Thymus (tissue), 11 donors: ENCODE data around the gene LY6G6F. TPM values are rescaled to one million over a fixed set of nuclear protein-coding genes. Genes with fewer than 3 reads are reported as not detected.

Experiments
- DNase-seq, 9 donors: peaks; one replicate each; pipeline ENCODE4 v3.0.0-alpha.2; 2013; ENCODE audit warnings: low spot score in 9 of 9, low read depth in 6 of 9, missing footprints in 1 of 9
- H3K27ac ChIP-seq, 2 donors: one replicate each; pipeline ENCODE4 v1.5.1; 2013; ENCODE audit warnings: control low read depth in 1 of 2, low read depth in 1 of 2, low read length in 1 of 2, mild to moderate bottlenecking in 1 of 2, moderate library complexity in 1 of 2
- H3K27me3 ChIP-seq, 2 donors: one replicate each; pipeline ENCODE4 v1.5.1; 2013; ENCODE audit warnings: low read length in 1 of 2; ENCODE audit not compliant: control insufficient read depth in 2 of 2, insufficient read depth in 1 of 2
- H3K36me3 ChIP-seq, 2 donors: one replicate each; pipeline ENCODE4 v1.5.1; 2013; ENCODE audit warnings: low read length in 1 of 2, mild to moderate bottlenecking in 1 of 2, moderate library complexity in 1 of 2; ENCODE audit not compliant: control insufficient read depth in 2 of 2, insufficient read depth in 2 of 2
- H3K4me1 ChIP-seq, 2 donors: one replicate each; pipeline ENCODE4 v1.5.1; 2013; ENCODE audit warnings: low read length in 2 of 2; ENCODE audit not compliant: control insufficient read depth in 2 of 2, insufficient read depth in 2 of 2
- H3K4me3 ChIP-seq, 2 donors: one replicate each; pipeline ENCODE4 v1.5.1; 2013; ENCODE audit warnings: low read length in 2 of 2, control low read depth in 1 of 2, mild to moderate bottlenecking in 1 of 2
- H3K9me3 ChIP-seq, 2 donors: one replicate each; pipeline ENCODE4 v1.5.1; 2013; ENCODE audit warnings: low read length in 1 of 2, mild to moderate bottlenecking in 1 of 2; ENCODE audit not compliant: control insufficient read depth in 2 of 2, insufficient read depth in 1 of 2
- WGBS: extraction: QIAGEN DNeasy Blood & Tissue Kit; methylation state at CpG from one replicate; pipeline ENCODE4 v1.1.7; 2013; 5-methylcytosine and 5-hydroxymethylcytosine counted together
- polyA plus RNA-seq: library from polyadenylated mRNA; stranded (reverse); fragments of 200-250 nt; gene quantifications from one replicate; pipeline ENCODE4 v1.2.3, GENCODE V29; 2013
- total RNA-seq: library from RNA; stranded (reverse); fragments of 120-200 nt; gene quantifications from one replicate; pipeline ENCODE4 v1.2.4, GENCODE V29; 2013
- donor health status: healthy.

The LY6G6F gene
- total and polyA plus RNA-seq, 2 donors, result 0.05 TPM; not detected in 1

GRCh38 chr6:31676322-31676903 is 30.3 kb upstream of the LY6G6F start:
- peaks cover 0 to 14% of the 10 kb centered on the region in 2 donors for H3K27me3 ChIP-seq
- no peak overlapping the region for H3K4me3 ChIP-seq
- no peak overlapping the region for H3K27ac ChIP-seq
- DNase-seq, result no peak
- H3K4me1 ChIP-seq, result peaks cover 2 to 23% of the 10 kb centered on the region in 2 donors
- H3K9me3 ChIP-seq, result no peaks in the 10 kb centered on the region
- peaks cover 21 to 31% of the 10 kb centered on the region in 2 donors for H3K36me3 ChIP-seq
- 92% methylated on average over 4 of the region's 4 CpGs for WGBS

GRCh38 chr6:31676904-31677303 is 29.8 kb upstream of the LY6G6F start:
- 97% methylated on average over 6 of the region's 6 CpGs for WGBS
- H3K36me3 ChIP-seq, result peaks cover 16 to 26% of the 10 kb centered on the region in 2 donors
- no peak for DNase-seq

GRCh38 chr6:31677955-31678354 is 28.7 kb upstream of the LY6G6F start:
- H3K4me3 ChIP-seq, result no peak overlapping the region
- peaks cover 11 to 17% of the 10 kb centered on the region in 2 donors for H3K36me3 ChIP-seq
- H3K9me3 ChIP-seq, result no peaks in the 10 kb centered on the region
- peaks cover 0 to 28% of the 10 kb centered on the region in 2 donors for H3K27me3 ChIP-seq
- 89% methylated on average over 8 of the region's 8 CpGs for WGBS
- H3K4me1 ChIP-seq, result peaks cover 2 to 27% of the 10 kb centered on the region in 2 donors
- no peak for DNase-seq
- H3K27ac ChIP-seq, result no peak overlapping the region

More at GRCh38 chr6:31676904-31677303, 29.8 kb upstream of the LY6G6F start:
- H3K9me3 ChIP-seq, result no peaks in the 10 kb centered on the region
- peaks cover 0 to 19% of the 10 kb centered on the region in 2 donors for H3K27me3 ChIP-seq
- no peak overlapping the region for H3K4me3 ChIP-seq
- peaks cover 2 to 27% of the 10 kb centered on the region in 2 donors for H3K4me1 ChIP-seq
- no peak overlapping the region for H3K27ac ChIP-seq

GRCh38 chr6:31680226-31681134 is 26.2 kb upstream of the LY6G6F start, which contains the start of gene LY6G5C:
LY6G5C (minus strand) TSS chr6:31681067; CDS start chr6:31680373, 694 bp downstream.
- Histone ChIP-seq H3K36me3 (peaks cover 8 to 16% of the 10 kb centered on the region in 2 donors), H3K27me3 (peaks cover 0 to 34% of the 10 kb centered on the region in 2 donors), H3K9me3 (no peaks in the 10 kb centered on the region), H3K27ac (peak within 1 kb of the TSS; percentile 37 to 46), H3K4me3 (peak within 1 kb of the TSS; percentile 62 to 70), H3K4me1 (peaks cover 2 to 27% of the 10 kb centered on the region in 2 donors)
- WGBS, result 20% methylated on average over 17 of the region's 17 CpGs
- DNase-seq, result peak in 3 of 9 donors; percentile 57 to 71 (median 58)

- DNase-seq, result peak in 2 of 9 donors; percentile 43 to 65
- Histone ChIP-seq H3K27ac (peak overlapping the region; percentile 37 to 46), H3K27me3 (peaks cover 0 to 34% of the 10 kb centered on the region in 2 donors), H3K36me3 (peaks cover 11 to 18% of the 10 kb centered on the region in 2 donors), H3K4me3 (peak overlapping the region; percentile 62 to 70), H3K9me3 (no peaks in the 10 kb centered on the region), H3K4me1 (peaks cover 2 to 27% of the 10 kb centered on the region in 2 donors)
- under 1% methylated on average over 40 of the region's 40 CpGs for WGBS
Observed at GRCh38 chr6:31681135-31681671, 25.5 kb upstream of the LY6G6F start.

GRCh38 chr6:31683591-31683990 is 23.1 kb upstream of the LY6G6F start:
- Histone ChIP-seq H3K9me3 (no peaks in the 10 kb centered on the region), H3K4me1 (peaks cover 2 to 20% of the 10 kb centered on the region in 2 donors), H3K4me3 (no peak overlapping the region), H3K27ac (no peak overlapping the region), H3K36me3 (peaks cover 35 to 42% of the 10 kb centered on the region in 2 donors), H3K27me3 (peaks cover 0 to 34% of the 10 kb centered on the region in 2 donors)
- 95% methylated on average over 13 of the region's 13 CpGs for WGBS
- DNase-seq, result no peak

- Histone ChIP-seq H3K4me3 (no peak overlapping the region), H3K27me3 (peaks cover 0 to 19% of the 10 kb centered on the region in 2 donors), H3K36me3 (peaks cover 64 to 71% of the 10 kb centered on the region in 2 donors), H3K9me3 (no peaks in the 10 kb centered on the region), H3K4me1 (peaks cover 0 to 3% of the 10 kb centered on the region in 2 donors), H3K27ac (no peak overlapping the region)
- WGBS, result 97% methylated on average over 5 of the region's 5 CpGs
- no peak for DNase-seq
Observed at GRCh38 chr6:31686483-31686882, 20.2 kb upstream of the LY6G6F start.

- WGBS, result 96% methylated on average over 8 of the region's 8 CpGs
- Histone ChIP-seq H3K27me3 (peaks cover 0 to 11% of the 10 kb centered on the region in 2 donors), H3K27ac (no peak overlapping the region), H3K9me3 (no peaks in the 10 kb centered on the region), H3K36me3 (peaks cover 70 to 77% of the 10 kb centered on the region in 2 donors), H3K4me1 (no peaks in the 10 kb centered on the region), H3K4me3 (no peak overlapping the region)
- no peak for DNase-seq
Observed at GRCh38 chr6:31687321-31687720, 19.3 kb upstream of the LY6G6F start.
